HG03442 (cell line): ENCODE data around the gene ST6GAL1.
A peak's percentile ranks its signal among the peaks of the same experiment; 100 is the strongest.

Source experiments
- ATAC-seq: cut with Tn5 transposase; IDR thresholded peaks from one replicate; pipeline ENCODE4 v1.9.1; 2021; ENCODE audit warnings: mild to moderate bottlenecking, moderate library complexity; ENCODE audit not compliant: unreplicated experiment

ST6GAL1 gene

DNA sequence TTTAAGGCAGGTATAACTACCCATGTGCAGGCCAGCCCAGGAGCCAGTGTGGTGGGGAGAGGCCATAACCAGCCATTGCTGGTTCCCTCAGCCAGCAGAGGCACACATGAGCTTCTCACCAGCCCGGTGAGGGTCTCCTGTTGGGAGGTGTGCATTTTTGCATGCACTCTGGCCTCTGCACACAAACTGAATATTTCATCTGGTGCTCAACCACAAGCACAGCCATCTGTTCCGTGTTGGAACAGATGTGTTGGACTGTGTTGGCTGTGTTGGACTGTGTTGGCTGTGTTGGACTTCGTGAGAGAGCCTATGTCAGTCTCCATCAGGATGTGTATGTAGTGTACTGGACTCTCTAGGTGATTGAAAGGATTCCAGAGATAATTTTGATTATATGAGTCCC lies 141.8 kb downstream of the ST6GAL1 start:
- ATAC-seq = no peak

DNA sequence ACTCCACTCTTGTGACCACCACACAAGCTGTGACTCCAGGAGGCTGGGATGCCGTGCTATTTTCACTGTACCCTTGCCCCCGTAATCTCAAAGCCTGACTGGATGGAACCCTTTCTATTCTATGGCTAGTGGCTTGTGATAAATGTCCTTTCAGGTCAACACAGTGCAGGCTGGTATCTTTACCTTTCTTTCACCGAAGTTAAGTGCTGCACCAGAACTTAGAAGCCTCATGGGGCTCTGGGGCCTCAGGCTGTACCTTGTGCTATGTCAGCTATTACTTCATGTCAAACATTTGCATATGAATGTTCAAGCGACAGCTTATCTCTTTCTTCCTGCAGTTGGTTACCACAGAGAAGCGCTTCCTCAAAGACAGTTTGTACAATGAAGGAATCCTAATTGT lies 142.2 kb downstream of the ST6GAL1 start:
- ATAC-seq = no peak

DNA sequence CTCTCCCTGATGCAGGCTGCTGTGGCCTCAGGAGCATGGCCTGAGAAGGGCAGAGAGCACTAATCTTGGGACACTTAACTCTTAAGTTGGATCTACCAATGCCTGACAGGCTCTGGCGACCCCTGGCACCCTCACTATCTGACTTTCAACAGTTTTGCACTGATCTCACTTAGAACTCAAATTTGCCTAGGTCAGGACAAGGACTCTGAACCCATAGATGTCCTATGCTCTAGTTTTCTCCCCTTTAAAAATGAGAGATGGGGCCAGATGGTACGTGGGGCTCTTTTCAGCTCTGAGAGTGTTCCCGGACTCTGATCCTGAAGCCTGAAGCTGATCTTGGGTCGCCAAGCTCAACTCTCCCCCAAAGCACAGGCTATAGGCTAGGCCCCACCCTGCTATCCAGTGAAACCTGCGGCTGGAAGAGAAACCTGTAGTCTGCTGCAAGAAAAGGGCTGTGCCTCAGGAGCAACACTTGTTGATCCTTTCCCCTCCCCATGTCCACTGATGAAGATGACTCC lies 143.3 kb downstream of the ST6GAL1 start:
- ATAC-seq = no peak

DNA sequence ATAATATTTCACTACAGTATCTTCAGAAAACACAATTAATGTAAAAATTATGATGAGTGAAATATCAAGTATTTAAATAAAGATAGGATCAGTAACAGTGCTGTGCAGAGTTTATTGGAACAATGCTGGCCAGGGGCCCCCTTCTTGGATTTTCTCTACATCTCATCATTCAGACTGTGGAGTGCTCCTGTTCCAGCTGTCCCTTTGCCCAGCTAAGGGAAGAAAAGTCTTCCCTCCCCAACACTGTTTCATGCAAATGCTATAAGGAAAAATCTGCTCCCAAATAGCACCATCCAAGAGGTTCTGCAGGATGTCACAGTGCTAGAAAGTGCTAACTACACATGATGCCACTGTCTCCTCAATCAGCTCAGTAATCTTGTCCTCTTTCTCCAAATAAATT lies 144.5 kb downstream of the ST6GAL1 start:
- no peak for ATAC-seq

DNA sequence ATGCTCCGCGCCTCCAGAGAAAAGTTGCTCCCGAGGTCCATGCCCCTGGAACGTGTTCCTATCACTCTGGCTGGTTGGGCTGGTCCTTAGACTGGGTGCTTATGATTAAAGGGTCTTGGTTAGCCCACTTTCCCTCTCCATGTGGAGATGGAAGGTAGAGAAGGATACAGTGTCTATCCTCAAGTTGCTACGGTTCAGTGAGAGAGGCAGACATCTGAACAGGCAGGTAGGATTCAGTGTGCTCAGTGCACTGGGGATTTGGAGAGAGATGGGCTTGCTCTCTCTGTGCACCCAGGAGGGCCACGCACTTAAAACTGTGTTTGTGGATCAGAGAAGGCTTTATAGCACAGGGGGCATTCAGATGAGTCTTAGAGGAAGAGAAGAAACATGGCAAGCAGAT lies 146.0 kb downstream of the ST6GAL1 start:
- ATAC-seq = no peak

DNA sequence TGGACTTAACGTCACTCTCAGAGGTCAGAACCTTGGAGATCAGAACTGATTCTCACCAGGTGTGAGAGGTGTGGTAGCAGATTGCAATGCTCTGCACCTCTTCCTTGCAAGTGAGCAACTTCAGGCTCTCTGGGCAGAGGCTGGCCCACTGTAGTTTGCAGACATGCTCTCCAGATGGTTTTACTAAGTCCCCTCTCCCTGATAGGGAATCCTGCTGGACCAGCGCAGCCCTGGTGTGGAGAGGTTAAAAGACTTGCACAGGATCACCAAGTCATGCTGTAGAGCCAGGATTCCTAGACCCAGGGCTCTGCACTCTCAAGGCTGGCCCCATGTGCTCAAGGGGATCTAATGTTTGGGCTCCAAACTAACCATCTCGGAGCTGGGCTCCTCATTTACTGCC lies 146.8 kb downstream of the ST6GAL1 start:
- ATAC-seq = no peak

DNA sequence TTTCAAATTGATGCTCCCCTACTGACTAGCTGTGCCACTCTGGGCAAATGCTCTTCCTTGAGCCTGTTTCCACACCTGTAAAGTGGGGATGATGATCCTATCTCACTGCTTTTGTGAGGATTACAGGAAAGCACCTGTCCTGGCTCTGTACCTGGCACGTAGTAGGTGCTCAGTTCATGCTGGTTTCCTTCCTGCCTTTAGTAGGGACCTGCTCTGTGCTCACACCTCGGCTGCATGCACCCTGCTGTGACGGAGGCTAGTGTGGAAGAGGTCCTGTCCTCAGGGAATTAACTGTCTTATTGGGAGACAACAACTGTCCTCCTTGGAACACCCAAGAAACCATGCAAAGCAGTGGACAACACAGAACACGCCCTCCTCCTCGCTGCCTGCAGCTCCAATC lies 147.2 kb downstream of the ST6GAL1 start:
- no peak for ATAC-seq

DNA sequence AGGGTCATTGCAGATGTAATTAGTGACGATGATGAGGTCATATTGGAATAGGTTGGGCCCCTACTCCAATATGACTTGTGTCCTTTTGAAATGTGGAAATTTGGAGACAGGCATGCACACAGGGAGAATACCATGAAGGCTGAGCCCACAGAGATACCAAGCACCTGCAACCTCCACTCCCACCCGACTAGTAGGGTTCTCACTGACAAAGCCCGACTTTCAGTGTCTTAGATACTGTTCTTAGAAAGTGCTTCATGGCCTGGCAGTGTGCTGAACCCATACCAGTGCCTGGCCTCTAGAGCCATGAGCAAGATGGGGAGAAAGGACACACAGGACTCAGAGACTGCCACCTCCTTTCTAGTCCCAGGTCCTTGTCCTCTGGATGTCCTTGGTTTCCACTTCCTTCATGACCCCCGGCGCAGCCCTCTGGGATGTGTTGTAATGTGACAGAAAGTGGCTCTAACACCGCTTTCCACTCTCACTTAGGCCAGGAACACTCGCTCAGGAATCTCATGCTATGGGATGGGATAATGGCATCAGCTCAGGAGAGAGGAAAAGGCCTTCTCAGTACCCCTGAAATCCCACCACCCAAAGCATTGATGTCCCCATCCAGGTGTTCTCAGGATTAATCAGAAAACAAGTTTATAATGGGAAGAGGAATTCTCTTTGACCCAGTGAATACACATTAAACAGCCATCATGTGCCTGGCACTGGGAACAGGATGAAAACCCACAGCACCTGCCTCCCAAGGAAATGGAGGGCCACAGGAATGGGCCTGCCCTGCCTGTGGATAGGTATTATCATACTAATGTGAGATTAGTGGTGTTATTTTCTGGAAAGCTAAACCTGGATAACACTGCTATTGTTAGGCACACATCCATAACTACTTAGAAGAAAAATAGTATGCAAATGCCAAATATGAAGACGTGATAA lies 149.0 kb downstream of the ST6GAL1 start:
- no peak for ATAC-seq

DNA sequence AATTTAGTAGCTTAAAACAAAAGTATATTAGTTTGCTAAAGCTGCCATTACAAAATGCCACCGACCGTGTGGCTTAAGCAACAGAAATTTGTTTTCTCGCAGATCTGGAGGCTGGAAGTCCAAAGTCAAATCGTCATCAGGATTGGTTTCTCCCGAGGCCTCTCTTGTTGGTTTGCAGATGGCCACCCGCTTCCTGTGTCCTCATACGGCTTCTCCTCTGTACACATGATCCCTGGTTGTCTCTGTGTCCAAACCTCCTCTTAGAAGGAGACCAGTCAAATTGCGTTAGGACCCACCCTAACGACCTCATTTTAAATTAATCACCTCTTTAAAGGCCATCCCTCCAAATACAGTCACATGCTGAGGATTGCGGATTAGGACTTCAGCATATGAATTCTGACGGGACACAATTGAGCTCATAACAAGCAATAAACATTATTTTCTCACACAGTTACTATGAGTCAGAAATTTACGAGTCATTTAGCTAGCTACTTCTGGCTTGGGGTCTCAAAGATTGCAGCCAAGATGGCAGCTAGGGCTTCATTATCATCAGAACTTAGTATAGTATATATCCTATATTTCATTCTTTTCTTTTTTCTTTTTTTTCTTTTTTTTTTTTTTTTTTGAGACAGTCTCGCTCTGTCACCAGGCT lies 150.6 kb downstream of the ST6GAL1 start:
- no peak for ATAC-seq

DNA sequence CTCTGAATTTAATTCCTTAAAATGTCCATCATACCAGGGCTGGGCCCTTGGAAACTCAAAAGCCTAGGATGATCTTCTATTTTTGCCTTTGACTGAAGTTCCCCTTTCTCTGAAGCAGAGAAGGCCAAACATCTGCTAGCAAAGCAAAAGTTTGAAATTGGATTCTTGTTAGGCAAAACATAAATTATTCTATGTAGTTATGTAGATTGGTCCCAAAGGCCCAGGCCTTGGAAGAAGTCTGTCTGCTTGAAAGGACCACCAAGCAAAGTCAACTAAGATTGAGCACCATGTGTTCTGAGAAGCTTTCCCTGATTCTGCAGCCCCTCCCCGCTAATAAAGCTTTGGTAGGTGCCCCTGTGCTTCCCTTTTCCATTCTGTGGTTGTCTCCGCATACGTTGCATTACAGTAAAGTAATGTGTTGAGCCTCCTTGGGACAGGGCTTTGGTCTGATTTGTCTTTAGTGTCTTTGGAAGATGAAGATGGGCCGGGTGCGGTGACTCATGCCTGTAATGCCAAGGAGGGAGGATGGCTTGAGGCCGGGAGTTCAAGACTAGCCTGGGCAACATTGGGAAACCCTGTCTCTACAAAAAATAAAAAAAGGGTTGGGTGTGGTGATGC lies 152.5 kb downstream of the ST6GAL1 start:
- no peak for ATAC-seq

DNA sequence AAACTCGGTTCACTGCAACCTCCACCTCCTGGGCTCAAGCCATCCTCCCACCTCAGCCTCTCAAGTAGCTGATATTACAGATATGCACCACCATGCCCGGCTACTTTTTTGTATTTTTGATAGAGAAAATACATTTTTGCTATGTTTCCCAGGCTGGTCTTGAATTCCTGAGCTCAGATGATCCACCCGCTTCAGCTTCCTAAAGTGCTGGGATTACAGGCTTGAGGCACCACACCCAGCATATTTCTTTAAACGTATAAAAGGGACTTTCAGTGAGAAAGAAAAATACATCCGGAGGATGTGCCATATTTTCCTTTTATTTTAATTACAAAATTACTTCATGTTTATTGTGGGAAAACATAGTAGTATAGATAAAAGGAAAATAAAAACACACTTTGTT lies 153.8 kb downstream of the ST6GAL1 start:
- no peak for ATAC-seq

DNA sequence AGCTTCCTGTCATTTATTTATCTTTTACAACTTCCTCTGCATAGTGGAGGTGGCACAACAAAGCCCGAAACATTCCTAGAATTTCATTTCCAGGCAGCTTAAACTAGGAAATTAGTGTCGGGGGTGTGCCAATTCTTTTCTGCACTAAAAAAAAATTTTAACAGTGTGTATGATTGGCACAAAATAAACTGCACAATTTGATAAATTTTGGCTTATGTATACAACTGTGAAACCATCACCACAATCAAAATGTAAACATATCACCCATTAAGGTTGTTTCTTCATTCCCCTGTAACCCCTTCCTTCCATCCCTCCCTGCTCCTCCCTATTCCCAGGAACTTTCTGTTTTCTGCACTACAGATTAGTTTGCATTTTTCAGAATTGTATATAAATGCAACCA lies 154.3 kb downstream of the ST6GAL1 start:
- no peak for ATAC-seq

DNA sequence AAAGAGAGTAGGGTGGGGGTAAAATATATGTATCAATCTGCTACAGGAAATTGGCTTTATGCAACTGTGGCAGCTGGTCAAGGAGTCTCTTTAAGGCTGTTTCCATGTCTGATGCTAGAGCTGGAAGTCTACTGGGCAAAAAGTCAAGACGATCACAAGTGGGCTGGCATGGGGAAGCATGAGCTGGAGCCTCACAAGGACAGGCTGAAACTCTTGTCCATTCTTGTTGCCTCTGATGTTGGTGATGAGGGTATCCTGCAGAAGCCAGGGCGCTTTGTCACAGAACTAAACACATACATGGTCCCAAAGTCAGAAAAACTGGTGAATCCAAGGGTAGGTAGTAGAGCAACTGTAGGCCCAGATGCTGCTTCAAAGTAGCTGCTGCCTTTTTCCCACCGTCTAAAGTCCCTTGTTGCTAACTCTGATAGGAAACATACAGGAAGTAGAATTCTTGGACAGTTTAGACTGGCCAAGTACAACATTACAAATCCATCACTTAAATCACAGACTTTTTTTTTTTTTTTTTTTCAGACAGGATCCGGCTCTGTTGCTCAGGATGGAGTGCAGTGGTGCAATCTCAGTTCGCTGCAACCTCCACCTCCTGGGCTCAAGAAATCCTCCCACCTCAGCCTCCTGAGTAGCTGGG lies 154.8 kb downstream of the ST6GAL1 start:
- ATAC-seq = no peak

DNA sequence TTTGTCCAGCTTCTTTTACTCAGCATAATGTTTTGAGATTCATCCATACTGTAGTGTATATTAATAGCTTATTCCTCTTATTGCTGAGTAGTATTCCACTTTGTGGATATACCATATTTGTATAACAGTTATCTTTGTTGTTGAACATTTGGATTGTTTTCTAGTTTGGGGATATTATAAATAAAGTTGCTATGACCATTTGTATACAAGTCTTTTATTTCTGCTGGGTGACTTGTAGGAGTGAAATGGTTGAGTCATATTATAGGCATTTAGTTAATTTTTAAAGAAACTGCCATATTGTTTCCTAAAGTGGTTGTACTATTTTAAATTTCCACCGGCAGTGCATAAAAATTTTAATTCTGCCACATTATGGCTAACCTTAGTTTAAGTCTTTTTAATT lies 155.6 kb downstream of the ST6GAL1 start:
- no peak for ATAC-seq

DNA sequence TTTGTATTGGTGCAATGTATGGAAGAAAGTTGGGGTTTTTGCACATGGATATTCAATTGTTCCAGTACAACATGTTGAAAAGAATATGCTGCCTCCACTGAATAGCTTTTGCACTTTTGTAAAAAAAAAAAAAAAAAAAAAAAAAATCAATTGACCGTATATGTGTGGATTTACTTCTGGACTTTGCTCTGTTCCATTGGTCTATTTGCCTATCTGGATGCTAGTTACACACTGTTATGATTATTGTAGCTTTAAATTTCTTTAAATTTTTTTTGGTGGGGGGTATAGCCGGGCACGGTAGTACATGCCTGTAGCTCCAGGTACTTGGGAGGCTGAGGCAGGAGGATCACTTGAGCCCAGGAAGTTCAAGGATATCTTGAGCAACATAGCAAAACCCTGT lies 156.5 kb downstream of the ST6GAL1 start:
- no peak for ATAC-seq

DNA sequence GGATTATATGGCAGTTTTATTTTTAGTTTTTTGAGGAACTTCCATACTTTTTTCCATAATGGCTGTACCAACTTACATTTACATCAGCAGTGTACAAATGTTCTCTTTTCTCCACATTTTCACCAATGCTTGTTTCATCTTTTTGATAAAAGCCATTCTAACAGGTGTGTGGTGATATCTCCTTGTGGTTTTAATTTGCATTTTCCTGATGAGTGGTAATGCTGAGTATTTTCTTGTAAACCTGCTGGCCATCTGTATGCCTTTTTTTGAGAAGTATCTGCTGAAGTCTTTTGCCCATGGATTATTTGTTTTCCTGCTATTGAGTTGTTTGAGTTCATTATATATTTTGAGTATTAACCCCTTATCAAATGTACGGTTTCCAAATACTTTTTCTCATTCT lies 158.4 kb downstream of the ST6GAL1 start:
- no peak for ATAC-seq

DNA sequence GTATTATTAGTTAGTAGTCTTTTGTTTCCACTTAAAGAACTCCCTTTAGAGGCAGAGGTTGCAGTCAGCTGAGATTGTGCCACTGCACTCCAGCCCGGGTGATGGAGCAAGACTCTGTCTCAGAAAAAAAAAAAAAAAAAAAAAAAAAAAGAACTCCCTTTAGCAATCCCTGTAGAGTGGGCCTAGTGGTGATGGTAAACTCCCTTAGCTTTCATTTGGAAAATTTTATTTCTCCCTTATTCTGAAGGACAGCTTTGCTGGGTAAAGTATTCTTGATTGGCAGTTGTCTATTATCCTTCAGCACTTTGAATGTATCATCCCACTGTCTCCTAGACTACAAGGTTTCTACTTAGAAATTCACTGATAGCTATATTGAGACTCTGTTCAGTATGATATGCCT lies 163.0 kb downstream of the ST6GAL1 start:
- ATAC-seq = no peak

DNA sequence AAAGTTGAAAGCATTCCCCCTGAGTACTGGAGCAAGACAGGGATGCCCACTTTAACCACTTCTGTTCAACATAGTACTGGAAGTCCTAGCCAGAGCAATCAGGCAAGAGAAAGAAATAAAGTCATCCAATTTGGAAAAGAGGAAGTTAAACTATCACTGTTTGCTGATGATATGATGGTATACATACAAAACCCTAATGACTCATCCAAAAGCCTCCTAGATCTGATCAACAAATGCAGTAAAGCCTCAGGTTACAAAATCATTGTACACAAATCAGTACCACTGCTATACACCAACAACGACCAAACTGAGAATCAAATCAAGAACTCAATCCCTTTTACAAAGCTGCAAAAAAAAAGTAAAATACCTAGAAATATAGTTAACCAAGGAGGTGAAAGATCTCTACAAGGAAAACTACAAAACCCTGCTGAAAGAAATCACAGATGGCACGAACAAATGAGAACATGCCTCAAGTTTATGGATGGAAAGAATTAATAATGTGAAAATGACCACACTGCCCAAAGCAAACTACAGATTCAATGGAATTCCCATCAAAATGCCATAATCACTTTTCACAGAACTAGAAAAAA lies 168.7 kb downstream of the ST6GAL1 start:
- peak; percentile 59 for ATAC-seq

DNA sequence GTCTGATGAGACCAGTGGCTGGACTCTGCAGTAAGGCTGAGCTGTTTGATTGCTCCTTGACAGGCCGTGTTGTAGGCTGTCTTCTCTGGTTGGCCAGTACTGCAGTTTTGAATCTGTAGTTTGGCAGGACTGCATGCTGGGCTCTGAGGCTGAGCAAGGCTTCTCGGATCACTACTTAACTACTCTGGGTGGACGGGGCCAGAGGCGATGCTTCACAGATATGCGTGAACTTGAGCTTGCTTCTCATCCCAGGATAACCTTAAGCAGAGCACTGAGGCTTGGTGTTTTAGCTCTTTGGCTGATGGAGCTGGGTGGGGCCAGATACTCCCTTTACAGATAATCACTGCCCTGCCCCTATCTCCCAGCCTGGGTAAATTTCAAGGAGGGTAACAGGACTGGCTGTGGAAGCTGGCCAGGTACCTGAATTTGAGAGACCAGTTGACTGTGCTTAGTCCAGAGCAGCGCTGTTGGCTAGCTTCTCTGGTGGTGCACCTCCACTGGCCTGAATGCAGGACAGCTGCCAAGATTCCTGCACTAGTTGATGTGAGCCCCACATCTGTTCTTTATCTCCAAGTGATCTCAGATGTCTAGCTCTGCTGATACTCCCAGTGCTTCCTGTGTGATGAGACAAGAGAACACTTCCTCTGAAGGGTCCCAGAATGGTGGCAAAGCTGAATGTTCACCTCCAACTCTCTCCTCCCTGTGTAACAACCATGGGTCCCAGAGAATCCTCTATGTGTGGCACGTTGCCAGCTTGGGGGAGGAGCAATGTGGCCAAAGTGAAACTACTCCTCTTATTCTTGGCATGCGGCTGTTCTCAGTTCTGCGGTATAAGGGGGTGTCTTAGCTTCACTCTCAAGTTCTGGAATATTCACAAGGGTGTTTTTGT lies 171.1 kb downstream of the ST6GAL1 start:
- ATAC-seq = peak; percentile 52

DNA sequence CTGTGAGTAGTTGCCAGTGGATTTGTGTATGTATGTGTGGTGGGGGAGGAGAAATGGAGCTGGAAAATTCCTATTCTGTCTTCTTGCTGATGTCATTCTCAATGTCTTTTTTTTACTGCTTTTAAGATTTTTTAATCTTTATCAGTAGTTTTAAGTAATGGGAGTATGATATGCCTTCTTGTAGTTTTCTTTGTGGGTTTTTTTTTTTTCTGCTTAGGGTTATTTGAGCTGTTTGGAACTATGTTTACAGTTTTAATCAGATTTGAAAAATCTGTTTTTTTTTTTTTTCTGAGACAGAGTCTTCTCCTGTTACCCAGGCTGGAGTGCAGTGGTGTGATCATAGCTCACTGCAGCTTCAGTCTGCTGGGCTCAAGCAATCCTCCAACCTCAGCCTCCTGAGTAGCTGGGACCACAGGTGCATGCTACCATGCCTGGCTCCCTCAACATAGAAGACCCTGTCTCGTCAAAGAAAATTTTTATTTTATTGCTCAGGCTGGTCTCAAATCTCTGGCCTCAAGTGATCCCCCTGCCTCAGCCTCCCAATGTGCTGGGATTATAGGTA lies 171.8 kb downstream of the ST6GAL1 start:
- no peak for ATAC-seq
